HG03025 (cell line): ENCODE data around the gene PTPRN2.

ENCODE experiments used
- ATAC-seq: cut with Tn5 transposase; IDR thresholded peaks from one replicate; pipeline ENCODE4 v1.9.1; 2021; ENCODE audit warnings: mild to moderate bottlenecking, moderate library complexity; ENCODE audit not compliant: unreplicated experiment, low FRiP score

PTPRN2 gene

GRCh38 chr7:157814931-157815705 lies 772.5 kb downstream of the PTPRN2 start:
- no peak for ATAC-seq

DNA sequence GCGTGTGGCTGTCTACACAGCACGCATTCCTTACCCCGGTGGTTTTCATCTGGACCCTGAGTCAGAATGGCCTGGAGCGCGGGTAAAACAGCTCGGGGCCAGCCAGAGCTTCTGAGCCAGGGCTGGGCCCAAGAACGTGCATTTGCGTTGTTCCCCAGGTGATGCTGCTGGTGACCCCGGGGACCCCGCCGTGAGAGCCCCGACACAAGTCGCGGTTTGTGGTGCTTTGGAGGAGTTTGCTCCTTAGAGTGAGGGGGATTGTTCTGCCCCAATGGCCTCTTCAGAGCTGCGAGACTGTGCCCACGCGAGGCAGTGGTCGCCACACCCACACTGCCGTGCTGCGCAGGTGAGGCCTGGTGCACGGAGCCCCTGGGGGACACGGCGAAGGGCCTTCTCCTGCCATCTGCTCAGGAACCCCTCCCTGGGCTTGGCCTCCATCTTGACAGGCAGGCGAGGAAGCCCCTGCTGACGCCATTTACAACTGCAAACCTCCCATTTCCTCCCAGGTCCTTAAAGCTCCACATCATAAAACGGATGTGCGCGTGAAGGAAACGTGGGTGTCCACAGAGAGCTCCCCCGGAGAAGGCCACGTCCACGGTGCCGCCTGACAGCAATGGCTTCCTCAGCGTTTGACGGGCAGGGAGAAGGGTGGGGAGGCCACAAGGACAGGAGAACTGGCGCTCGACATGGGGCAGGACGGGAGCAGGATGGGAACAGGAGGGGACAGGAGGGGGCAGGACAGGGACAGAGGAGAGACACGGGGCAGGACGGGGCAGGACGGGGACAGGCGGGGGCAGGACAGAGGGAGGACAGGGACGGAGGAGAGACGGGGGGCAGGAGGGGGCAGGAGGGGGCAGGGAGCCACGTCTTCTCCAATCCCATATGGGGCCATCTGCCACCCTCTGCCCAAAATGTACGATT lies 773.6 kb downstream of the PTPRN2 start:
- no peak for ATAC-seq

DNA sequence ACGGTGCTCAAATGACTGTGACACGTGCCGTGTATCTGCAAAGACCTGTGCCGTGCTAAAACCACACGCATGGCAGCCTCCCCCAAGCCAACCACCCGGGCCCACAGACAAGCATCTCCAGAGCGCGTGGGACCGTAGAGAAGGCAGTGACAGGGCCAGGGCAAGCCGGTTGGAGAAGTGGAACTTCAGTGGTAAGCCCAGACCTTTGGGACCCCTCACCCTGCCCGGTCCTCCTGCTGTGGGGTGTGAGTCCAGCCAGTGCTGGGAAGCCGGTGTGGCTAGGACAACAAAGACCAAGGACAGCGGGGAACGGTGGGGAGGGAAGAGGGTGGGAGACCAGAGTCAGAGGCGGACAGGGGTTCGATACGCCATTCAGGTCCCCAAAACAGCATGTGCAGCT lies 774.6 kb downstream of the PTPRN2 start:
- ATAC-seq = no peak

- no peak for ATAC-seq
Measured at GRCh38 chr7:157811946-157812345, 775.7 kb downstream of the PTPRN2 start.

DNA sequence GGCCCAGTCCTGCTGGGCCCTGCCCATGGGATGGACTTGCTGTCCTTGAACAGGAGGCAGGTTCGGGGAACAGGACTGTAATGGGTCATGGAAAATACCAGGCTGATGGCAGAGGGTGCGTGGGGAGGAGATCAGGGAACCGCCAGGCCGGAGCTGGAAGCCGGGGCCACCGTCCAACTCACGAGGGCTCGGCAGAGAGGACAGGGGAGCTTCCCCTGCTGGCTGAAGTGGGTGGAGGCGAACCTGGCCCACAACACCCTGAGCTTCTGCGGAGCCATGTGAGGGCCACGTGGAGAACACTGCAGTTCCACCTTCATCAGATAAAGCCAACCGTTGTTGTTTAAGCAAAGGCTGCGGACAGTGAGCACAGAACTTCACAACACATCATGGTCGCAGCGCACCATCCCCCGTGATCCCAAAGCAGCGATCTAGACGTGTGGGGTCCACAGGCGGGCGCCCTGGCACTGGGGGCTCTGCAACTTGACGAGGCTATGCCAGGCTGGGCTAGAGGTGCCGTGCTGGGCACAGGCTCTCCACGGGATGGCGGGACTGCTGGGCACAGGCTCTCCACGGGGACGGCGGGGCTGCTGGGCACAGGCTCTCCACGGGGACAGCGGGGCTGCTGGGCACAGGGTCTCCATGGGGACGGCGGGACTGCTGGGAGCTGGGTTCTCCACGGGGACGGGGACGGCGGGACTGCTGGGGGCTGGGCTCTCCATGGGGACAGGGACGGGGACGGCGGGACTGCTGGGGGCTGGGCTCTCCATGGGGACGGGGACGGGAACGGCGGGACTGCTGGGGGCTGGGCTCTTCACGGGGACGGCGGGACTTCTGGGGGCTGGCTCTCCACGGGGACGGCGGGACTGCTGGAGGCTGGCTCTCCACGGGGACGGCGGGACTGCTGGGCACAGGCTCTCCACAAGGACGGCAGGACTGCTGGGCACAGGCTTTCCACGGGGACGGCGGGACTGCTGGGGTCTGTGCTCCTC lies 777.5 kb downstream of the PTPRN2 start:
- ATAC-seq = no peak

DNA sequence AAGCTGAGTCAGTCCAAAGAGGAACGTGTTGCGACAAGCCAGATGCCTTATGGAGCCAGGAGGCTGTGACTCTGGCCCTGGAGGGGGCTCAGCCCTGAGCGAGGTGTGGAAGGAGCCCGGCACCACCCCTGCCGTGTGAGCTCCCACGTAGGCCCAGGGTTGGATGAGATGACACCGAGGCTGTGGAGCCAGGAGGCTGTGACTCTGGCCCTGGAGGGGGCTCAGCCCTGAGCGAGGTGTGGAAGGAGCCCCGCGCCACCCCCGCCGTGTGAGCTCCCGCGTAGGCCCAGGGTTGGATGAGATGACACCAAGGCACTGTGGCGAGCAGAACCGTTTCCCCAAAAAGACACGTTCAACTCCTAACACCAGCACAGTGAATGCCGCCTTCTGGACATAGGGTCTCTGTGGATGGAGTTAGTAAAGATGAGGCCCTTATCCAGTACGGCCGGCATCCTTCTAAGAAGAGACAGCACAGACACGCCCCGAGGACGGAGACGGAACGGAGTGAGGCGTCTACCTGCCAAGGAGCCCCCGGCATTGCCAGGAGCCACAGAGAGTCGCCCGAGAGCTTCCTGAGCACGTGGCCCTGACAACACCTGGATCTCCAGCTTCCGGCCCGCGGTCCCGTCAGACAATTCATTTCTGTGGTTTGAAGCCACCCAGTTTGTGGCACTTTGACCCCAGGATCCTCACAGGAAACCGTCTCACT lies 778.3 kb downstream of the PTPRN2 start:
- no peak for ATAC-seq

- ATAC-seq = no peak
Measured at GRCh38 chr7:157808042-157808441, 779.6 kb downstream of the PTPRN2 start.

- ATAC-seq = no peak
Measured at GRCh38 chr7:157807510-157807909, 780.1 kb downstream of the PTPRN2 start.

DNA sequence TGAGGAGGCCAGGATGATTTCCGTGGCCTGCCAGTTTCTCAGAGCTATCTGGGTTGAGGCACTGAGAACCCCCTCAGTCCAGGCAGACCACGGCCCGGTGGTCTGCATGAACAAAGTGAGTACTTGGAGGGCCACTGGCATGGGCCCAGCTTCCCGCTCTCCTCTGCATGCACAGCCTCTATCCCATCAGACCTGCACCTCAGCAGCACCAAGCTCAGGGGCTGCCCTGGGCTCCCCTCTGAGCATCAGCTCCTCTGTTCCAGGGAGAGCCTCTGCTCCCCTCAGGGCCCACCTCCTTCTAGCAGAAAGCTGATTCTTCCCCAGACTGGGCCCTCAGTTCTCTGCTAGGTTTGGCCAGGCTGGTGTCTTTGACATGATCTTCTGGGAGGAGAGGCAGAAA lies 780.9 kb downstream of the PTPRN2 start:
- no peak for ATAC-seq

- no peak for ATAC-seq
Measured at GRCh38 chr7:157805713-157806112, 781.9 kb downstream of the PTPRN2 start.

DNA sequence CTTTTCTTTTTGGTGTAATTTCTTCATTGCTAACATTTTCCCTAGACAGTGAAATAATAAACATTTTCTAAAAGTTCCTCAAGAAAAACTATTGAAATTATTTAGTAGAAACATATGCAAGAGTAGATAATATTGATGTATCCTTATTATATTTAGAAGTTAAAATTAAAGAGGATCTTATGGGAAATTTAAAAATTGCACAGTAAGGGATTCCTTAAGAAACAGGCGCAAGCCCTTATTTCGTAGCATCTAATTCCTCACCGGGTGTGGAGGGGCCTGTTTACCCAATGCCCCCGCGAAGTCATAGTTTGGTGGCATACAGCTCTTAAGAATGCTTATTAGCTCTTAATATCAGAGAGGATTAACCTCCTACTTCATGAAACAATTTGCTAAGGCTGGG lies 783.7 kb downstream of the PTPRN2 start:
- no peak for ATAC-seq

DNA sequence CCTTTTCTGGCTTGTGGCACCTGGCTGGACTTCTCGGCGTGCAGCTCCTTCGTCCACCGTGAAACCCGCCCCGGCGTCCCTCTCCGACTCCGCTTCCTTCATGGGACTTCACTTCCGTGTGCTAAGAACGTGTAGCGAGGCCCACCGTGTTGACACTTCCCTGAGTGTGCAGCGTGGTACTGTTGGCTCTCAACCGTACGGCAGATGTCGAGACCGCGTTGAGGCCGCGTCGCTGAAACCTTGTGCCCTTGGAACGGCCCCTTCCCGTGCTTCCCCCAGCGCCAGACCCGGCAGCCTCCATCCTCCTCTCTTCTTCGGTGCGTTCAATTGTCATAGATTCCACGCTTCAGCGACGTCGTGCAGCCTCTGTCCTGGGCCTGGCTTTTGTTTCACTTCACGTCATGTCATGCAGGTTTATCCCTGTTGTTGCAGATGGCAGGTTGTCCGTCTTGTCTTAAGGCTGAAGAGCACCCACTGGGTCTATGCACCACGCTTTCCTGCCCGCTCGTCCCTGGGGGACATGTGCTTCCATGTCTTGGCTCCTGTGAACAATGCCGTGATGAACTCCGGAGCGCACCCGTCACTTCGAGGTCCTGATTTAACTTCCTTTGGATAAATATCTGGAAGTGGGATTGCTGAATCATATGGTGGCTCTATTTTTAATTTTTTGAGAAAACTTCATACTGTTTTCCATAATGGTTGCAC lies 785.5 kb downstream of the PTPRN2 start:
- ATAC-seq = no peak

- no peak for ATAC-seq
Measured at GRCh38 chr7:157801113-157801512, 786.5 kb downstream of the PTPRN2 start.

- no peak for ATAC-seq
Measured at GRCh38 chr7:157800281-157800680, 787.3 kb downstream of the PTPRN2 start.

- ATAC-seq = no peak
Measured at GRCh38 chr7:157799076-157799685, 788.4 kb downstream of the PTPRN2 start.

DNA sequence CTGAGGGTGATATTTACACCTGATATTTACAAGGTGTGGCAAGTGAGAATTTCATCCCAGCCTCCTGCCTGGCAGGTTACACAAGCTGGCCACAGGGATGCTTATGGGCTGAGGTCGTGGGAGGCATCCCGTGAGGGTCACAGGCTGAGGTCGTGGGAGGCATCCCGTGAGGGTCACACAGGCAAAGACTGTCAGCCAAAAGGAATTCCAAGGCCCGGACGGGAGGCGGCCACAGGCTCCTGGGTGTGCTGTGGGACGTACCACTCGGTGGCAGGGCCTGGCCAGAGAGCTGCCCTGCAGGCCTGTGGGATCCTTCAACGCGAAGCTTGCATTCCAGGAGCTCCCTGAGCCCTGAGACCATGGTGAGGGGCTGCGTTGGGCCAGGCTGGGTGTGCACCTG lies 790.3 kb downstream of the PTPRN2 start:
- ATAC-seq = no peak

DNA sequence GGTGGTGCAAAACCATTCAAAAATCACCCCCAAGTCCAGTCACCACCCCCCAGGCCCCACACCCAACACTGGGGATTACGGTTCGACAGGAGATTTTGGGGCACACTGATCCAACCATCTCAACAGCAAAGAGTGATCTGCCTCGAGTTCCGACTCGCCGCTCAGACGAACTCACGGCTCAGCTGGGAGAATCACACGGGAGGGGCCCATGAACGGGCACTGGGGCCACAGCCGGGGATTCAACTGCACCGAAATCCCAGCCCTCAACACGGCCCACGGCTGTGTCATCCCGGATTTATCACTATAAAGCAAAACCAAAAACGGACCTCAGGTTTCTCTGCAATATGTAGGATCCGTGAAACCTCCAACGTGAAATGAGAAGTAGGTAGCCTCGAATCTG lies 790.8 kb downstream of the PTPRN2 start:
- no peak for ATAC-seq

- ATAC-seq = no peak
Measured at GRCh38 chr7:157795643-157796042, 792.0 kb downstream of the PTPRN2 start.

- no peak for ATAC-seq
Measured at GRCh38 chr7:157795199-157795598, 792.4 kb downstream of the PTPRN2 start.
